HTR-8/SVneo (cell line): Measurements from ENCODE around the gene IVD.

Source experiments
- DNase-seq: peaks from one replicate; pipeline ENCODE4 v3.0.0; 2011; ENCODE audit warnings: low spot score, mixed read lengths; ENCODE audit not compliant: insufficient read length
- FAIRE-seq: peaks from 2 replicates; lab custom pipeline; 2011; peaks lifted over from hg19 to GRCh38; lab: Jason Lieb, UNC

The IVD gene

DNA sequence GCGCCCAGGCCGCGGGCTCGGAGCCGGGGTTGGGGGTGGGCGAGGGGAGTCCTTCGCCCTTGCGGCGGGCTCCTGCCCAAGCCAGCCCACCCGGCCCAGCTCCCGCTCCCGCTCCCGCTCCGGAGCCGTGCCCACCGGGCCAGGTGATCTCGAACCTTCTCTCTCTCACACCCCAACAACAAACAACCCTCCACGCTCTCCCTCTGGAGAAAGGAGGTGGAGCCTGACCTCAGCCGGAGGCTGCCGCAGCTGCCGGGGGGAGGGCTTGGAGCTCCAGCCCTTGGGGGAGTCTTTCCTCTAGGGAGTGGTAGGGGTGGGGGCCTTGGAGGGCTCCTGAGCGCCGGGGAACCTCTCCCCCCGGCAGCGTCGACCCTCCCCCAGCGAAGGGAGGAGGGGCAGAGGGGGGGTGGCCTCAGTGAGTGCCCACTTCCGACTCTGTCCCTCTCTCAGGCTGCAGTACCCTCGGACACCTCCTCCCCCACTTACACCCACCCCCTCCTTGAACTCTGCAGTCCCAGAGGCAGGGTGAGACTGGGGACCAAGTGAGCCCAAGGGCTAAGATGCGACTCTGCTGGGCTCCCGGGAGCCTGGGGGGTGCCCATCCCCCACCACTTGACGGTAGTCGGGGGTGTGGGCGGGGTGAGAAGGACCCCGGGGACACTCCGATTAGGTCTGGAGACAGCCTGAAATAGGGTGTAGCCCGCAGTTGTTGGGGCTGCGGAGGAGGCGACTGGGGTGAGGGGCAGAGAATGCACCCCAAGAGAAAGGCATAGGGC is 30.7 kb downstream of the IVD start:
- FAIRE-seq (no peak), DNase-seq (no peak)

- DNase-seq (no peak), FAIRE-seq (no peak)
Observed at GRCh38 chr15:40436892-40437751, 31.5 kb downstream of the IVD start.

- FAIRE-seq (no peak), DNase-seq (no peak)
Observed at GRCh38 chr15:40437752-40438687, 32.4 kb downstream of the IVD start.

GRCh38 chr15:40438712-40439111 is 33.1 kb downstream of the IVD start:
- FAIRE-seq (no peak), DNase-seq (no peak)

- no peak for DNase-seq
- no peak for FAIRE-seq
Observed at GRCh38 chr15:40439461-40439959, 33.9 kb downstream of the IVD start.

- FAIRE-seq = no peak
- no peak for DNase-seq
Observed at GRCh38 chr15:40439960-40440742, 34.6 kb downstream of the IVD start.

DNA sequence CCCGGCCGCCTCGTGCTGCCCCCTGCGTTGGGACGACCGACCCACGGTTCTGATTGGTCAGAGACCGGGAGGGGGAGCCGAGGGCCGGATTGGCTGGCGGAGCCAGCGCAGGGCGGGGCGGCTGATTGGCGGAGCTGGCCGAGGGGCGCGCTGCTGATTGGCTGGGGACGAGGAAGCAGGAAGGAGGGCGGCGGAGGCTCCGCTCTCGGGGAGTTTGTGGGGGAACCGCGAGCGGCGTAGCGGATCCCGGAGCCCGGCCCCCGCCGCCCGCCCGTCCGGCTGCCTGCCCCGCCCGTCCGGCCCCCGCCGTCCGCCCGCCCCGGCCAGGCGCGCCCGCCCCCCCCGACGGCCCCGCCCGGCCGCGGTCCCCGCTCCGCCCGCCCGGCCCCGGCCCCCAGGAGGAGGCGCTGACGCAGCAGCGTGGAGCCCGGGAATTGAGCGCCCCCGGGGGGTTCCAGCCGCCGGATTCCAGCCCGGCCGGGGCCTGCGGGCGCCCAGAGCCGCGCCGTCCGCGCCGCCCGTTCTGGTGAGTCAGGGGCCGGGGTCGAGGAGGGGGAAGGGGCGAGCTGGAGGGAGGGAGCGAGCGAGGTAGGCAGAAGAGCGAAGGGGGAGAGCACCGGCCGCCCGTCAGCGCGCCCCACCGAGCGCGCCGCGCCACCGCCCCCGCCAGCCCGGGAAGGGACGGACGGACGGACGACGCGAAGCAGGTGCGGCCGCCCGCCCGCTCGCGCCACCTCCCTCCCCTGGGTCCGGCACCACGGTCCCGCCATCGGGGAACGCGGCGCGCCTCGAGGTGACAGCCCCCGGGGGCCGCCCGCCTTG is 35.4 kb downstream of the IVD start, which contains the start of gene BAHD1:
Gene BAHD1 (plus strand): TSS at position 211 of the 822 bp plus-strand sequence. CDS start 17,512 bp downstream, outside the sequence.
- DNase-seq (peak; percentile 98), FAIRE-seq (no peak)

- no peak for FAIRE-seq
- DNase-seq = no peak
Observed at GRCh38 chr15:40441565-40442531, 36.3 kb downstream of the IVD start.

- FAIRE-seq = no peak
- DNase-seq = no peak
Observed at GRCh38 chr15:40443255-40443654, 37.7 kb downstream of the IVD start.

- FAIRE-seq (no peak), DNase-seq (no peak)
Observed at GRCh38 chr15:40443846-40444245, 38.3 kb downstream of the IVD start.

- FAIRE-seq (no peak), DNase-seq (no peak)
Observed at GRCh38 chr15:40444736-40445135, 39.1 kb downstream of the IVD start.

GRCh38 chr15:40445421-40445922 is 39.9 kb downstream of the IVD start:
- FAIRE-seq = no peak
- no peak for DNase-seq

- FAIRE-seq (no peak), DNase-seq (no peak)
Observed at GRCh38 chr15:40446144-40446543, 40.5 kb downstream of the IVD start.

DNA sequence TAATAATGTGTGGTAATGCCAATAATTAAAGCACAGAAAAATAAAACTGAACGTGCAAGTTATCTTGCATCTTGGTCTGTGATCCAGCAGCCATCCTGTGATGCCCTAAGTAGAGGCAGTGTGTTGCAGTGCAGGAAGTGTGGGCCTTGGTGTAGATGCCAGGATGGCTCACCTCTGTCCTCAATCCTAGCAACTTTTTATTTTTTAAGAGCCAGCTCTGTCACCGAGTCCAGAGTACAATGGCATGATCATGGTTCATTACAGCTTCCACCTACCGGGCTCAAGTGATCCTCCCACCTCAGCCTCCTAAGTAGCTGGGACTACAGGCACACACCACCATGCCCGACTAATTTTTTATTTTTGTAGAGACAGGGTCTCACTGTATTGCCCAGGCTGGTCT is 42.8 kb downstream of the IVD start:
- no peak for FAIRE-seq
- no peak for DNase-seq

DNA sequence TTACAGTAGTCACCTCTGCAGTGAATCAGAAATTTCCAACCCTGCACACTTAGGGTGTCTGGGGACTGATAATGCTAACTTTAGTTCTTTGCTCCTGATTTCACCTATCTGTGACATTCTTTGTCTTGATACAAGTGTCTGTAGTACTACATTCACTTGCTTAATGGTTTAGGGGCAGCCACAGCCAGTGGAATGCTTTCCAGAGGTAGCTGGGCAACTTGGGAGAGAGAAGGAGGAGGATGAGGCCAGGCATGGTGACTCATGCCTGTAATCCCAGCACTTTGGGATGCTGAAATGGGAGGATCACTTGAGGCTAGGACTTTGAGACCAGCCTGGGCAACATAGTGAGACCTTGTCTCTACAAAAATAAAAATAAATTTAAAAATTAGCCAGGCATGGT is 43.7 kb downstream of the IVD start:
- peak; percentile 42 for FAIRE-seq
- DNase-seq = no peak

DNA sequence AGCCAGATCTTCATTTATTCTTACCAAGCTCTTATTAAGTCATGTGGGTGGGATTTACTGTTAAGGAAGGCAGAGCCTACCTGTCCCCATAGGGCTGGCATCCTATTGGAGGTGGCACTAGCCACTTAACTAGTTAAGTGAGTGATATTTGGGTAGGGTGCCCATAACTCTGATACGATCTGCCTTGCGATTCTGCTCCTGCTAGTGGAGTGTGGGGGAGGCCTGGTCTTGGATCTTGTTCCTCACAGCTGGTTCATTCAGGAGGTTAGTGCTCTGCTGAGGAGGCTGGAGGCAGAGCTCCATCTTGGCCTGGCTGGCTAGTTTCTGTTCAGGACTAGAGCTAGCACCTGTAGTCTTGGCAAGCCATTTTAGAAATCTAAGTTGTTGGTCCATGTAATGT is 44.5 kb downstream of the IVD start:
- FAIRE-seq (no peak), DNase-seq (no peak)

GRCh38 chr15:40451527-40452158 is 46.0 kb downstream of the IVD start:
- DNase-seq = no peak

More at GRCh38 chr15:40451527-40452158, 46.0 kb downstream of the IVD start:
- FAIRE-seq = no peak
